ENCODE results near the gene RBM33. TPM values are rescaled to one million over a fixed set of nuclear protein-coding genes. Genes with fewer than 3 reads are reported as not detected.

The RBM33 gene
- total and polyA plus RNA-seq, 2 of the 4 experiments (the other 2 are of a cell fraction) = 7.3 to 10.8 TPM

DNA sequence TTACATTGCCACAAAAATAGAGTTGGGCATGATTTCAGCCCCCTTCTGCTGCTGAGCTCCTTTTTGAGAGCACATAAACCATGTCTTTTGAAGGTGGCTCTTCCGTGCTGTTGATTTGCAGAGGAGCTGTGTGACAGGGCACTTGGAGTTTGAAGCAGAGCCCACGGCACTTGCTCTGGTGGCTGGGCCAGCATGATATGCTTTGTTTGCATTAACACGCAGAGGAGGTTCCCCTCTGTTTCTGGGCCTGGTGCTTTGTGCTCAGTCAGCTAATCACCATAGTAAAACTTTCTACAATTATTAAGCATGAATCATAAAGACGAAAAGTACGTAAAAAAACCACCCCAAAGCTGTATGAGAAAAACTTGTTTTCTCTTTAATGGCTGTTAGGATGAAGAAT, 40.1 kb downstream of the RBM33 start:
- BruUV-seq (replicated peaks) = no TSS peak
- no peak overlapping the region for H2BK20ac ChIP-seq (ENCODE audit: low read depth, low read length)
- no peak overlapping the region for H3K9ac ChIP-seq (ENCODE audit: low read depth, low read length)
- H3K56ac ChIP-seq (ENCODE audit: extremely low read depth, insufficient read depth, low read length) = no peak overlapping the region
- in situ Hi-C loops (cut with MboI; ENCODE audit: low sequenced_read_pairs) = no loop called here
- no peak overlapping the region for H4K5ac ChIP-seq (ENCODE audit: low read depth, low read length)
- intact Hi-C loops (cut with micrococcal nuclease) = no loop called here
- peaks cover 4% of the 10 kb centered on the region; the same call in 1 of the 2 replicates for H3K9me1 ChIP-seq (ENCODE audit: insufficient read depth, low read length)
- H2AFZ ChIP-seq (replicated peaks; ENCODE audit: low read length, poor library complexity) = no peak overlapping the region
- DNase-seq = no peak
- no peak overlapping the region for H3K4ac ChIP-seq (ENCODE audit: low read depth, low read length)
- peaks cover 20% of the 10 kb centered on the region for H3K36me3 ChIP-seq (ENCODE audit: control insufficient read depth, insufficient read depth, low read length)
- H3K4me3 ChIP-seq (ENCODE audit: insufficient read depth, low read depth, low read length) = no peak overlapping the region
- no peak overlapping the region for H2AK5ac ChIP-seq (ENCODE audit: low read depth, low read length)
- peaks cover 3% of the 10 kb centered on the region; the same call in 1 of the 2 replicates for H3K4me1 ChIP-seq (ENCODE audit: control insufficient read depth, insufficient read depth, low read length)
- no peak overlapping the region for H2BK5ac ChIP-seq (ENCODE audit: low read depth, low read length, poor library complexity, severe bottlenecking)
- peaks cover 18 to 38% of the 10 kb centered on the region in 2 experiments for H3K79me1 ChIP-seq (ENCODE audit: low read depth in 1 of 2, low read length in 2 of 2)
- H3K9me3 ChIP-seq (ENCODE audit: control insufficient read depth, insufficient read depth, low read length) = no peaks in the 10 kb centered on the region
- H3K27me3 ChIP-seq (ENCODE audit: control insufficient read depth, insufficient read depth, low read length) = no peaks in the 10 kb centered on the region
- ATAC-seq (ENCODE audit: low read depth) = no peak
- H2BK15ac ChIP-seq (ENCODE audit: low read depth, low read length) = no peak overlapping the region
- H3K27ac ChIP-seq (ENCODE audit: insufficient read depth, low read length) = no peak overlapping the region
- no peak overlapping the region for H4K8ac ChIP-seq (ENCODE audit: low read depth in 2 of 2, low read length in 2 of 2)
- dilution Hi-C loops (cut with HindIII; ENCODE audit: low sequenced_read_pairs, unreplicated experiment) = no loop called here
- POLR2A ChIA-PET (ENCODE audit: unreplicated experiment) = no interaction called here
- TF ChIP-seq RCOR1 (IDR thresholded peaks at IDR 0.05; ENCODE audit: insufficient replicate concordance, low read length) (no peak), BHLHE40 (IDR thresholded peaks at IDR 0.05; ENCODE audit: low read depth, low read length) (no peak), RAD21 (IDR thresholded peaks at IDR 0.05; ENCODE audit: low read length) (no peak)
- H3K23ac ChIP-seq (ENCODE audit: low read depth, low read length) = no peak overlapping the region
- no peak overlapping the region for H3K4me2 ChIP-seq (ENCODE audit: low read depth, low read length)
- H3K14ac ChIP-seq (replicated peaks; ENCODE audit: low read depth, low read length) = no peak overlapping the region
- CTCF ChIA-PET = no interaction called here
- H2BK120ac ChIP-seq (ENCODE audit: low read depth, low read length) = no peak overlapping the region
- H4K91ac ChIP-seq (ENCODE audit: insufficient read depth, low read depth, low read length) = no peak overlapping the region
- WGBS, 2 experiments (ENCODE audit: extremely low coverage in 2 of 2, insufficient read length in 1 of 2) = no CpG with 5 or more reads among the region's 5 CpGs
- H3K18ac ChIP-seq (ENCODE audit: low read depth, low read length) = no peak overlapping the region
- H4K20me1 ChIP-seq (ENCODE audit: insufficient read depth, low read length) = peaks cover 21% of the 10 kb centered on the region
- no peak overlapping the region for H2AK9ac ChIP-seq (replicated peaks; ENCODE audit: low read depth, low read length, poor library complexity)
